22Rv1 (cell line): ENCODE results near the gene TMEM87B.

ENCODE experiments used
- H3K27ac ChIP-seq: fragments of 450-650 bp; 2 replicates; pipeline ENCODE4 v1.5.1; 2017
- ZFX ChIP-seq: fragments of 450-650 bp; IDR thresholded peaks from 2 replicates; pipeline ENCODE4 v1.6.1; 2017; ENCODE audit warnings: antibody characterized with exemption, borderline replicate concordance
- TF ChIP-seq, protein P1 (sequence below): fragments of 450-650 bp; IDR thresholded peaks from 2 replicates; pipeline ENCODE4 v1.5.1; 2017; ENCODE audit warnings: mild to moderate bottlenecking

TMEM87B gene

GRCh38 chr2:112151701-112152440 lies 96.8 kb downstream of the TMEM87B start:
- no peak overlapping the region for H3K27ac ChIP-seq
- TF ChIP-seq ZFX = no peak
- TF ChIP-seq, protein P1, sequence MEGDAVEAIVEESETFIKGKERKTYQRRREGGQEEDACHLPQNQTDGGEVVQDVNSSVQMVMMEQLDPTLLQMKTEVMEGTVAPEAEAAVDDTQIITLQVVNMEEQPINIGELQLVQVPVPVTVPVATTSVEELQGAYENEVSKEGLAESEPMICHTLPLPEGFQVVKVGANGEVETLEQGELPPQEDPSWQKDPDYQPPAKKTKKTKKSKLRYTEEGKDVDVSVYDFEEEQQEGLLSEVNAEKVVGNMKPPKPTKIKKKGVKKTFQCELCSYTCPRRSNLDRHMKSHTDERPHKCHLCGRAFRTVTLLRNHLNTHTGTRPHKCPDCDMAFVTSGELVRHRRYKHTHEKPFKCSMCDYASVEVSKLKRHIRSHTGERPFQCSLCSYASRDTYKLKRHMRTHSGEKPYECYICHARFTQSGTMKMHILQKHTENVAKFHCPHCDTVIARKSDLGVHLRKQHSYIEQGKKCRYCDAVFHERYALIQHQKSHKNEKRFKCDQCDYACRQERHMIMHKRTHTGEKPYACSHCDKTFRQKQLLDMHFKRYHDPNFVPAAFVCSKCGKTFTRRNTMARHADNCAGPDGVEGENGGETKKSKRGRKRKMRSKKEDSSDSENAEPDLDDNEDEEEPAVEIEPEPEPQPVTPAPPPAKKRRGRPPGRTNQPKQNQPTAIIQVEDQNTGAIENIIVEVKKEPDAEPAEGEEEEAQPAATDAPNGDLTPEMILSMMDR = no peak

DNA sequence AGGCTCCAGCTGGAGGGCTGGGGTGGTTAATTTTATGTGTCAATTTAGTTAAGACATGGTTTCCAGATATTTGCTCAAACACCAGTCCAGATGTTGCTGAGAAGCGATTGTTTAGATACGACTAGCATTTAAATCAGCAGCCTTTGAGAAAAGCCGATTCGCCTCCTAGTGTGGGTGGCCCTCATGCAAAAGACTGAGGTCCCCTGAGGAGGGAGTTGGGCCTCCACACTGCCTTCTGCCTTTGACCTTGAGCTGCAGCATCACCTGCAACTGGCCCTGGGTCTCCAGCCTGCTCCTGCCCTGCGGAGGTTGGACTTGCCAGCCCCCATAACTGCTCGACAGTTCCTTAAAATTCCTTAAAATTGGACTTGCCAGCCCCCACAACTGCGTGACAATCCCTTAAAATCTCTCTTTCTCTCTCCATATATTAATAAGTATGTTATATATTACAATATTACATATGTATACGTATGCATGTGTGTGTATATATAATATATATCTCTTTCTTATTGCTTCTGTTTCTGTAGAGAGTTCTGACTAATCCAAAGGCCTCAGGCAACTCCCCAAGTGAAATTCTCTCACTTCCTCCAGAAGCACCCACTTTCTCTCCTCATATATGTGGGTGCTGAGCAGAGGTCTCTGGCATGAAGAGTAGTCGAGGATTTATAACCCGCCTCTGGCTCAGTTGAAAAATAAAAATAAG lies 97.6 kb downstream of the TMEM87B start:
- TF ChIP-seq, protein P1 = no peak
- TF ChIP-seq ZFX = no peak
- no peak overlapping the region for H3K27ac ChIP-seq

DNA sequence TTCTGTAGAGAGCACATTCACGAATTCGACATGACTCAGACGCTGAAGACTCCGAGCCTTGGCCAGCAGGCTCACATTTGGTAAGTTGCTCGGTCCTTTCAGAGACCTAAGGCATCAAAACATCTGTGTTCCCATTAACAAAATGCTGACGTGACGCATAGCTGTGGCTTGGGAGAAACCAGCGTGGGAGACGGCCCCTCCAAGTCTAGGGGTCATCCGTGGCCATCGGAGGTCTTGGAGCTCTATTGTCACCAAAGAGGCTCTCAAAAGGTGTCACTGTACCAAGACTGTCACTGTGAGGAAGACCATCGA lies 98.1 kb downstream of the TMEM87B start:
- H3K27ac ChIP-seq = no peak overlapping the region
- no peak for TF ChIP-seq ZFX
- TF ChIP-seq, protein P1 = no peak

DNA sequence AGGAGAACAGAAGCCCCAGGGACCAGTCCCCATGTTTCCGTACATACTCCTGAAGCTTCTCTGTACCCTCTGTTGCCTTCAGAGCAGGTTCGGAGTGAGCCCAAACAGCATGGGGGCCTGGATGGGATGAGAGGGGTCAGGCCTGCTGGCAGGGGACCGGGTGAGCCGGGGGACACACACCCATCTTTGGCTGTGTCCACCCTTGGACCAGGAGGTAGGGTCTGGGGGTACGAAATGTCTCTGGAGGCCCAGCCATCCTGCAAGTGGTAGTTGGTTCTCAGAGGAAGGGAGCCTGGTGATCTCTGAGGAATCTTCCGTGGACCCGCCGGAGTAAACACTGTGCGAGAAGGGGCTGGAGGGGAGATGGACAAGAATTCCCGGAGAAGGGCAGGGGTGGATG lies 98.4 kb downstream of the TMEM87B start:
- TF ChIP-seq, protein P1 = no peak
- TF ChIP-seq ZFX = no peak

GRCh38 chr2:112154246-112155117 lies 99.4 kb downstream of the TMEM87B start:
- TF ChIP-seq, protein P1 = no peak
- TF ChIP-seq ZFX = no peak
- no peak overlapping the region for H3K27ac ChIP-seq

More for the DNA sequence above, 98.4 kb downstream of the TMEM87B start:
- no peak overlapping the region for H3K27ac ChIP-seq

- TF ChIP-seq ZFX = no peak
- TF ChIP-seq, protein P1 = no peak
- no peak overlapping the region for H3K27ac ChIP-seq
Observed at GRCh38 chr2:112155331-112156151, 100.5 kb downstream of the TMEM87B start.
